OCI-LY7 (cell line): ENCODE results near the gene ADPGK. TPM values are rescaled to one million over a fixed set of nuclear protein-coding genes. Genes with fewer than 3 reads are reported as not detected.

Source experiments
- BruUV-seq: library from RNA; stranded (reverse); fragments of 400-500 nt; replicated peaks from 2 replicates; lab custom pipeline; 2021; lab: Mats Ljungman, UMichigan
- CTCF ChIA-PET: fragments of 300-600 bp; sonication (Branson Sonifier 250); formaldehyde crosslinking; loops from one replicate; lab custom pipeline; 2022; ENCODE audit warnings: antibody characterized with exemption; ENCODE audit not compliant: unreplicated experiment; lab: Charles Lee
- POLR2A ChIA-PET: fragments of 300-600 bp; sonication (Branson Sonifier 250); formaldehyde crosslinking; loops from one replicate; lab custom pipeline; 2022; ENCODE audit warnings: antibody characterized with exemption; lab: Charles Lee
- DNase-seq: peaks from one replicate; pipeline ENCODE4 v3.0.0-alpha.2; 2015; ENCODE audit warnings: low spot score
- H2AFZ ChIP-seq: fragments of 200-600 bp; sonication (generic), shearing (Covaris generic); 2 replicates; pipeline ENCODE4 v1.6.1; 2014; ENCODE audit warnings: mild to moderate bottlenecking, antibody characterized with exemption, low read length, moderate library complexity
- H3K27ac ChIP-seq: fragments of 200-600 bp; sonication (generic); 2 replicates; pipeline ENCODE4 v1.5.1; 2014; ENCODE audit warnings: mixed run types, low read depth, mild to moderate bottlenecking, moderate library complexity, low read length, inconsistent platforms; ENCODE audit not compliant: poor library complexity, severe bottlenecking
- H3K36me3 ChIP-seq: fragments of 200-600 bp; sonication (generic); 2 replicates; pipeline ENCODE4 v1.6.1; 2014; ENCODE audit warnings: mild to moderate bottlenecking, antibody characterized with exemption, low read length, moderate library complexity, mixed read lengths; ENCODE audit not compliant: insufficient read depth
- H3K4me1 ChIP-seq: fragments of 200-600 bp; sonication (generic); 2 replicates; pipeline ENCODE4 v1.5.1; 2014; ENCODE audit warnings: mild to moderate bottlenecking, low read length; ENCODE audit not compliant: insufficient read depth, poor library complexity, severe bottlenecking
- H3K4me2 ChIP-seq: fragments of 200-600 bp; sonication (generic); 2 replicates; pipeline ENCODE4 v1.6.1; 2014; ENCODE audit warnings: mild to moderate bottlenecking, low read length
- H3K4me3 ChIP-seq: fragments of 200-600 bp; sonication (generic); 2 replicates; pipeline ENCODE4 v1.5.1; 2014; ENCODE audit warnings: mild to moderate bottlenecking, low read depth, low read length; ENCODE audit not compliant: poor library complexity, severe bottlenecking
- H3K79me2 ChIP-seq: fragments of 200-600 bp; sonication (generic); 2 replicates; pipeline ENCODE4 v1.6.1; 2016; ENCODE audit warnings: low read depth, mild to moderate bottlenecking, low read length, moderate library complexity, mixed read lengths; ENCODE audit not compliant: insufficient read depth
- H3K9me2 ChIP-seq: fragments of 200-600 bp; sonication (generic); 2 replicates; pipeline ENCODE4 v1.6.1; 2016; ENCODE audit warnings: mild to moderate bottlenecking, low read length, mixed read lengths; ENCODE audit not compliant: insufficient read depth
- H3K9me3 ChIP-seq: fragments of 200-600 bp; sonication (generic); 2 replicates; pipeline ENCODE4 v1.6.1; 2014; ENCODE audit warnings: mild to moderate bottlenecking, mixed run types, low read length, mixed read lengths
- H4K20me1 ChIP-seq: fragments of 200-600 bp; sonication (generic); 2 replicates; pipeline ENCODE4 v1.6.1; 2014; ENCODE audit warnings: mild to moderate bottlenecking, antibody characterized with exemption, low read length, moderate library complexity, mixed read lengths; ENCODE audit not compliant: insufficient read depth
- CTCF ChIP-seq: fragments of 200-600 bp; sonication (generic); conservative IDR thresholded peaks from 2 replicates; pipeline ENCODE4 v1.5.1; 2014; ENCODE audit warnings: mild to moderate bottlenecking, antibody characterized with exemption, low read length, moderate library complexity, mixed read lengths
- EZH2phosphoT487 ChIP-seq: fragments of 200-600 bp; sonication (generic); IDR thresholded peaks from 2 replicates; pipeline ENCODE4 v1.6.1; 2018; ENCODE audit warnings: low read depth, borderline replicate concordance, mild to moderate bottlenecking, mixed run types, antibody characterized with exemption, low read length, moderate library complexity, mixed read lengths
- intact Hi-C: fragments of 100-400 bp; cut with micrococcal nuclease; formaldehyde crosslinking; loops from one replicate; pipeline ENCODE4 v1.10.0; 2022; ENCODE audit not compliant: unreplicated experiment
- total RNA-seq, 2 experiments: library from RNA; depleted of rRNA in 1 of 2; stranded (reverse); fragments of >200 nt in 1 of 2; shearing (Covaris generic) in 1 of 2; gene quantifications; 2 replicates each; pipeline ENCODE4 v1.2.3, GENCODE V29; 2014 to 2022

The ADPGK gene
- total RNA-seq, 2 experiments from 2014 or later, result 74.9 to 86.8 TPM

DNA sequence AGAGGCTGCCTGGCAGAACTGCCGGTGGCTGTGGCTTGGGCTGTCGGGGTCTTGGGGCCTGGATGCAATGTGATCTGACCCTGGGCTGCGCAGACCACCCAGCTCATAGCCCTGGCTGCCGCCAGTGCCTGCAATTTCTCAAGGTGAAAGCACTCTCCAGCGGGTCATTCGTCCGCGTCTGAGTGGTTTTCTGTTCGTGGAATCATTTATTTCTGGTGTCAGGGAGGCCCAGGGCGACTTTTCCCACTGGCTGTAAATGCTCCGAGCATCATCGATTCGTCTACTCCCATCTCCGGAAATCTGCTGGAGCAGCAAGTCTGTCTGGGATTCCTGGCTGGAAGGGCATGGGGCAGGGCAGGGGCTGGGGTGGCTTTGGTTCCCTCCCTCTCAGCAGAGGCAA is 40.6 kb upstream of the ADPGK start:
- ChIA-PET CTCF (no interaction called here), POLR2A (no interaction called here)
- intact Hi-C loops, result no loop called here
- no peaks in the 10 kb centered on the region for H3K9me3 ChIP-seq
- no peaks in the 10 kb centered on the region for H3K79me2 ChIP-seq
- no peak for DNase-seq
- H3K36me3 ChIP-seq, result no peaks in the 10 kb centered on the region
- no peaks in the 10 kb centered on the region for H3K4me1 ChIP-seq
- H3K4me2 ChIP-seq, result no peak overlapping the region
- H3K4me3 ChIP-seq, result no peak overlapping the region
- BruUV-seq, result no TSS peak
- TF ChIP-seq EZH2phosphoT487 (no peak), CTCF (no peak)
- no peak overlapping the region for H3K27ac ChIP-seq
- no peak overlapping the region for H2AFZ ChIP-seq
- H3K9me2 ChIP-seq, result no peaks in the 10 kb centered on the region
- H4K20me1 ChIP-seq, result no peaks in the 10 kb centered on the region

GRCh38 chr15:72820278-72820677 is 36.7 kb upstream of the ADPGK start:
- no peak overlapping the region for H3K27ac ChIP-seq
- H3K79me2 ChIP-seq, result no peaks in the 10 kb centered on the region
- H3K4me2 ChIP-seq, result no peak overlapping the region
- intact Hi-C loops, result no loop called here
- no peaks in the 10 kb centered on the region for H3K4me1 ChIP-seq
- no peaks in the 10 kb centered on the region for H3K9me2 ChIP-seq
- TF ChIP-seq CTCF (no peak), EZH2phosphoT487 (no peak)
- no peak overlapping the region for H2AFZ ChIP-seq
- DNase-seq, result no peak
- no peaks in the 10 kb centered on the region for H3K9me3 ChIP-seq
- ChIA-PET POLR2A (no interaction called here), CTCF (no interaction called here)
- no peak overlapping the region for H3K4me3 ChIP-seq
- H3K36me3 ChIP-seq, result no peaks in the 10 kb centered on the region
- BruUV-seq, result no TSS peak
- H4K20me1 ChIP-seq, result no peaks in the 10 kb centered on the region

GRCh38 chr15:72818632-72819031 is 35.1 kb upstream of the ADPGK start:
- no peaks in the 10 kb centered on the region for H3K36me3 ChIP-seq
- H3K4me3 ChIP-seq, result no peak overlapping the region
- no peak overlapping the region for H2AFZ ChIP-seq
- POLR2A ChIA-PET, result no interaction called here
- H3K4me2 ChIP-seq, result no peak overlapping the region
- intact Hi-C loops, result no loop called here
- no peaks in the 10 kb centered on the region for H4K20me1 ChIP-seq
- H3K27ac ChIP-seq, result no peak overlapping the region
- no peaks in the 10 kb centered on the region for H3K9me3 ChIP-seq
- TF ChIP-seq CTCF (no peak), EZH2phosphoT487 (no peak)
- H3K4me1 ChIP-seq, result no peaks in the 10 kb centered on the region
- no peaks in the 10 kb centered on the region for H3K79me2 ChIP-seq
- CTCF ChIA-PET, result no interaction called here
- H3K9me2 ChIP-seq, result no peaks in the 10 kb centered on the region
- no peak for DNase-seq
- BruUV-seq, result no TSS peak
